ENCODE data around the gene LEF1.

Gene LEF1

GRCh38 chr4:108174856-108175255 is 6.1 kb upstream of the LEF1 start:
- no peak for DNase-seq

GRCh38 chr4:108173599-108174057 is 4.9 kb upstream of the LEF1 start:
- DNase-seq = no peak

- DNase-seq = peak; percentile 55
Observed at GRCh38 chr4:108172753-108173598, 4.2 kb upstream of the LEF1 start.

- DNase-seq = peak; percentile 12
Observed at GRCh38 chr4:108172231-108172752, 3.6 kb upstream of the LEF1 start.

- DNase-seq = peak; percentile 40
Observed at GRCh38 chr4:108171339-108172230, 2.9 kb upstream of the LEF1 start.

- DNase-seq = no peak
Observed at GRCh38 chr4:108170631-108171338, 2.1 kb upstream of the LEF1 start.

- DNase-seq = no peak
Observed at GRCh38 chr4:108169664-108170063, 932 bp upstream of the LEF1 start.

GRCh38 chr4:108168160-108168670 is 517 bp downstream of the LEF1 start:
- DNase-seq = peak; percentile 7

GRCh38 chr4:108166441-108167315 is 2.1 kb downstream of the LEF1 start:
- peak; percentile 30 for DNase-seq

- DNase-seq = peak; percentile 13
Observed at GRCh38 chr4:108166038-108166437, 2.7 kb downstream of the LEF1 start.

GRCh38 chr4:108165586-108165985 is 3.1 kb downstream of the LEF1 start:
- DNase-seq = no peak

- no peak for DNase-seq
Observed at GRCh38 chr4:108163351-108163750, 5.4 kb downstream of the LEF1 start.

GRCh38 chr4:108160741-108161352 is 7.9 kb downstream of the LEF1 start:
- no peak for DNase-seq

- DNase-seq = no peak
Observed at GRCh38 chr4:108159845-108160244, 8.9 kb downstream of the LEF1 start.

- no peak for DNase-seq
Observed at GRCh38 chr4:108157655-108158054, 11.1 kb downstream of the LEF1 start.

GRCh38 chr4:108156391-108156790 is 12.3 kb downstream of the LEF1 start:
- DNase-seq = no peak

- DNase-seq = no peak
Observed at GRCh38 chr4:108155373-108155772, 13.4 kb downstream of the LEF1 start.

GRCh38 chr4:108152980-108153379 is 15.8 kb downstream of the LEF1 start:
- no peak for DNase-seq

- DNase-seq = no peak
Observed at GRCh38 chr4:108149588-108150380, 18.9 kb downstream of the LEF1 start.

GRCh38 chr4:108148316-108148715 is 20.4 kb downstream of the LEF1 start:
- no peak for DNase-seq

All from T-helper 9 cell (primary cell).